GM12873 (cell line): Measurements from ENCODE around the gene PRR15L.

ENCODE experiments used
- CTCF ChIP-seq: IDR thresholded peaks from 2 replicates; pipeline ENCODE4 v1.5.1; 2012; ENCODE audit warnings: low read depth, mild to moderate bottlenecking, moderate library complexity, low read length, control low read depth; ENCODE audit not compliant: insufficient read depth; ENCODE audit errors: missing control alignments

PRR15L gene

GRCh38 chr17:47957591-47958490, at the start of gene PRR15L:
TSS of gene PRR15L (minus strand) at chr17:47957883. CDS start at chr17:47953234, 4,649 bp downstream.
- TF ChIP-seq CTCF, result no peak

- no peak for TF ChIP-seq CTCF
These were observed 49.4 kb upstream of the PRR15L start for GRCh38 chr17:48006936-48007709.

- TF ChIP-seq CTCF, result no peak
These were observed 47.3 kb upstream of the PRR15L start for GRCh38 chr17:48004983-48005382.

GRCh38 chr17:48003417-48004151, 45.9 kb upstream of the PRR15L start:
- TF ChIP-seq CTCF, result no peak

GRCh38 chr17:48002916-48003416, 45.3 kb upstream of the PRR15L start:
- no peak for TF ChIP-seq CTCF

GRCh38 chr17:48002266-48002915, 44.7 kb upstream of the PRR15L start:
- TF ChIP-seq CTCF, result no peak
